ENCODE data around the gene LRRTM4.
"Not testable (repeated sequence)": the region's sequence is repeated elsewhere in the genome, so short reads cannot be mapped to it uniquely, and the experiment has no call there.

LRRTM4 gene

GRCh38 chr2:77309725-77310124 lies 212.5 kb downstream of the LRRTM4 start:
- no peak for DNase-seq

GRCh38 chr2:77301441-77301840 lies 220.7 kb downstream of the LRRTM4 start:
- DNase-seq: no peak

GRCh38 chr2:77296791-77297190 lies 225.4 kb downstream of the LRRTM4 start:
- no peak for DNase-seq

- DNase-seq: no peak
These were observed 227.7 kb downstream of the LRRTM4 start for GRCh38 chr2:77294474-77294873.

- no peak for DNase-seq
These were observed 237.8 kb downstream of the LRRTM4 start for GRCh38 chr2:77284353-77284752.

- no peak for DNase-seq
These were observed 250.9 kb downstream of the LRRTM4 start for GRCh38 chr2:77271262-77271661.

GRCh38 chr2:77270433-77270832 lies 251.7 kb downstream of the LRRTM4 start:
- DNase-seq: no peak

GRCh38 chr2:77268626-77269025 lies 253.6 kb downstream of the LRRTM4 start:
- DNase-seq: no peak

GRCh38 chr2:77232909-77233425 lies 289.2 kb downstream of the LRRTM4 start:
- DNase-seq: no peak

GRCh38 chr2:77228391-77228790 lies 293.8 kb downstream of the LRRTM4 start:
- no peak for DNase-seq

- no peak for DNase-seq
These were observed 311.5 kb downstream of the LRRTM4 start for GRCh38 chr2:77210725-77211124.

GRCh38 chr2:77207331-77207730 lies 314.8 kb downstream of the LRRTM4 start:
- DNase-seq: no peak

GRCh38 chr2:77201755-77202154 lies 320.4 kb downstream of the LRRTM4 start:
- no peak for DNase-seq

GRCh38 chr2:77199411-77199810 lies 322.8 kb downstream of the LRRTM4 start:
- no peak for DNase-seq

- DNase-seq: no peak
These were observed 328.2 kb downstream of the LRRTM4 start for GRCh38 chr2:77193858-77194448.

GRCh38 chr2:77192811-77193289 lies 329.3 kb downstream of the LRRTM4 start:
- DNase-seq: no peak

GRCh38 chr2:77191665-77192064 lies 330.5 kb downstream of the LRRTM4 start:
- no peak for DNase-seq

- DNase-seq: no peak
These were observed 331.3 kb downstream of the LRRTM4 start for GRCh38 chr2:77190721-77191346.

GRCh38 chr2:77185052-77185451 lies 337.1 kb downstream of the LRRTM4 start:
- DNase-seq: no peak

- no peak for DNase-seq
These were observed 342.9 kb downstream of the LRRTM4 start for GRCh38 chr2:77179297-77179696.

- not testable (repeated sequence) for DNase-seq
These were observed 346.9 kb downstream of the LRRTM4 start for GRCh38 chr2:77175266-77175780.

- DNase-seq: no peak
These were observed 352.8 kb downstream of the LRRTM4 start for GRCh38 chr2:77169426-77169825.

- not testable (repeated sequence) for DNase-seq
These were observed 358.2 kb downstream of the LRRTM4 start for GRCh38 chr2:77164021-77164420.

GRCh38 chr2:77161009-77161408 lies 361.2 kb downstream of the LRRTM4 start:
- no peak for DNase-seq
